HEK293 (cell line): ENCODE results near the gene TMEM220.

Experiments used
- CTCF ChIA-PET: fragments of 350-600 bp; formaldehyde crosslinking; extraction: SDS; loops from one replicate; lab custom pipeline; 2021; ENCODE audit warnings: antibody characterized with exemption; lab: Yijun Ruan, JAX
- POLR2A ChIA-PET: fragments of 300-600 bp; formaldehyde crosslinking; extraction: SDS; loops from one replicate; lab custom pipeline; 2020; ENCODE audit warnings: antibody characterized with exemption, inconsistent platforms; lab: Yijun Ruan, JAX
- H3K27ac ChIP-seq: fragments of 200-500 bp; sonication (Bioruptor generic); 2 replicates; pipeline ENCODE4 v1.5.1; 2014; ENCODE audit warnings: low read depth, low read length, control low read depth, inconsistent platforms; ENCODE audit errors: extremely low read depth
- H3K36me3 ChIP-seq, 2 experiments: fragments of 200-500 bp in 1 of 2; sonication (Bioruptor generic) in 1 of 2; 1 replicate in 1 of 2; 2 replicates in 1 of 2; pipeline ENCODE4 v1.5.1; 2014 to 2017; ENCODE audit warnings: inconsistent platforms in 2 of 2, low read length in 2 of 2; ENCODE audit not compliant: control insufficient read depth in 2 of 2, insufficient read depth in 1 of 2
- H3K4me1 ChIP-seq: fragments of 200-500 bp; sonication (Bioruptor generic); 2 replicates; pipeline ENCODE4 v1.5.1; 2014; ENCODE audit warnings: mild to moderate bottlenecking, low read length, inconsistent platforms; ENCODE audit not compliant: control insufficient read depth, insufficient read depth
- H3K4me3 ChIP-seq: 2 replicates; pipeline ENCODE4 v1.5.1; 2011; ENCODE audit warnings: low read depth, mild to moderate bottlenecking, control low read depth, low read length, moderate library complexity
- H3K9me3 ChIP-seq: fragments of 200-500 bp; sonication (Bioruptor generic); 2 replicates; pipeline ENCODE4 v1.5.1; 2014; ENCODE audit warnings: low read depth, low read length, inconsistent platforms; ENCODE audit not compliant: control insufficient read depth, insufficient read depth
- GLI4 ChIP-seq: fragments of 450-650 bp; formaldehyde crosslinking; IDR thresholded peaks from 2 replicates; pipeline ENCODE4 v1.5.1; 2016; ENCODE audit warnings: missing biosample characterization, missing genetic modification characterization
- HOXD13 ChIP-seq: sonication (generic); formaldehyde crosslinking; IDR thresholded peaks from 2 replicates; pipeline ENCODE4 v1.8.0; 2022; ENCODE audit warnings: missing genetic modification reagents, borderline replicate concordance
- RBAK ChIP-seq: fragments of 450-650 bp; formaldehyde crosslinking; IDR thresholded peaks from 2 replicates; pipeline ENCODE4 v1.5.1; 2016; ENCODE audit warnings: missing biosample characterization, missing genetic modification characterization
- SCRT2 ChIP-seq: fragments of 450-650 bp; formaldehyde crosslinking; IDR thresholded peaks from 2 replicates; pipeline ENCODE4 v1.5.1; 2016; ENCODE audit warnings: missing biosample characterization, missing genetic modification characterization
- SP2 ChIP-seq: fragments of 450-650 bp; formaldehyde crosslinking; IDR thresholded peaks from 2 replicates; pipeline ENCODE4 v1.5.1; 2016; ENCODE audit warnings: missing biosample characterization, missing genetic modification characterization
- WT1 ChIP-seq: fragments of 450-650 bp; formaldehyde crosslinking; IDR thresholded peaks from 2 replicates; pipeline ENCODE4 v1.5.1; 2016; ENCODE audit warnings: missing biosample characterization, missing genetic modification characterization
- ZFHX2 ChIP-seq: fragments of 450-650 bp; formaldehyde crosslinking; conservative IDR thresholded peaks from 2 replicates; pipeline ENCODE4 v1.5.1; 2016; ENCODE audit warnings: missing biosample characterization, missing genetic modification characterization
- ZIC2 ChIP-seq: fragments of 450-650 bp; formaldehyde crosslinking; IDR thresholded peaks from 2 replicates; pipeline ENCODE4 v1.5.1; 2016; ENCODE audit warnings: missing biosample characterization, missing genetic modification characterization
- ZNF10 ChIP-seq: fragments of 450-650 bp; formaldehyde crosslinking; IDR thresholded peaks from 2 replicates; pipeline ENCODE4 v1.5.1; 2017; ENCODE audit warnings: missing biosample characterization, missing genetic modification characterization
- ZNF114 ChIP-seq: fragments of 450-650 bp; formaldehyde crosslinking; IDR thresholded peaks from 2 replicates; pipeline ENCODE4 v1.5.0; 2017; ENCODE audit warnings: missing biosample characterization, missing genetic modification characterization
- ZNF16 ChIP-seq: fragments of 450-650 bp; formaldehyde crosslinking; IDR thresholded peaks from 2 replicates; pipeline ENCODE4 v1.5.1; 2016; ENCODE audit warnings: low read depth, missing biosample characterization, missing genetic modification characterization
- ZNF221 ChIP-seq: fragments of 450-650 bp; formaldehyde crosslinking; IDR thresholded peaks from 2 replicates; pipeline ENCODE4 v1.5.1; 2017; ENCODE audit warnings: missing biosample characterization, missing genetic modification characterization, borderline replicate concordance
- ZNF239 ChIP-seq: fragments of 450-650 bp; formaldehyde crosslinking; IDR thresholded peaks from 2 replicates; pipeline ENCODE4 v1.5.1; 2016; ENCODE audit warnings: missing biosample characterization, missing genetic modification characterization
- ZNF416 ChIP-seq: fragments of 450-650 bp; formaldehyde crosslinking; IDR thresholded peaks from 2 replicates; pipeline ENCODE4 v1.5.1; 2016; ENCODE audit warnings: missing biosample characterization, missing genetic modification characterization
- ZNF529 ChIP-seq: fragments of 450-650 bp; formaldehyde crosslinking; IDR thresholded peaks from 2 replicates; pipeline ENCODE4 v1.5.1; 2017; ENCODE audit warnings: missing genetic modification characterization, missing biosample characterization; ENCODE audit not compliant: insufficient replicate concordance
- ZNF701 ChIP-seq: fragments of 450-650 bp; formaldehyde crosslinking; IDR thresholded peaks from 2 replicates; pipeline ENCODE4 v1.5.1; 2016; ENCODE audit warnings: missing biosample characterization, missing genetic modification characterization
- ZNF704 ChIP-seq: fragments of 450-650 bp; formaldehyde crosslinking; IDR thresholded peaks from 2 replicates; pipeline ENCODE4 v1.5.1; 2016; ENCODE audit warnings: missing biosample characterization, missing genetic modification characterization
- ZNF843 ChIP-seq: fragments of 450-650 bp; formaldehyde crosslinking; IDR thresholded peaks from 2 replicates; pipeline ENCODE4 v1.5.1; 2016; ENCODE audit warnings: missing biosample characterization, missing genetic modification characterization
- ZSCAN23 ChIP-seq: fragments of 450-650 bp; formaldehyde crosslinking; IDR thresholded peaks from 2 replicates; pipeline ENCODE4 v1.5.1; 2016; ENCODE audit warnings: missing biosample characterization, missing genetic modification characterization
- ZXDB ChIP-seq: fragments of 450-650 bp; formaldehyde crosslinking; IDR thresholded peaks from 2 replicates; pipeline ENCODE4 v1.5.1; 2016; ENCODE audit warnings: missing biosample characterization, missing genetic modification characterization
- TF ChIP-seq, protein P1 (sequence below): fragments of 450-650 bp; formaldehyde crosslinking; IDR thresholded peaks from 2 replicates; pipeline ENCODE4 v1.5.1; 2016; ENCODE audit warnings: missing biosample characterization, missing genetic modification characterization, low read depth
- TF ChIP-seq, protein P2 (sequence below): IDR thresholded peaks from 2 replicates; pipeline ENCODE4 v1.6.1; 2011; ENCODE audit warnings: mild to moderate bottlenecking, low read depth, low read length, borderline replicate concordance
- TF ChIP-seq, protein P3 (sequence below): fragments of 450-650 bp; formaldehyde crosslinking; IDR thresholded peaks from 2 replicates; pipeline ENCODE4 v1.5.1; 2016; ENCODE audit warnings: missing biosample characterization, missing genetic modification characterization
- TF ChIP-seq, protein P4 (sequence below): fragments of 450-650 bp; formaldehyde crosslinking; IDR thresholded peaks from 2 replicates; pipeline ENCODE4 v1.5.1; 2017; ENCODE audit warnings: missing biosample characterization, missing genetic modification characterization

The TMEM220 gene

DNA sequence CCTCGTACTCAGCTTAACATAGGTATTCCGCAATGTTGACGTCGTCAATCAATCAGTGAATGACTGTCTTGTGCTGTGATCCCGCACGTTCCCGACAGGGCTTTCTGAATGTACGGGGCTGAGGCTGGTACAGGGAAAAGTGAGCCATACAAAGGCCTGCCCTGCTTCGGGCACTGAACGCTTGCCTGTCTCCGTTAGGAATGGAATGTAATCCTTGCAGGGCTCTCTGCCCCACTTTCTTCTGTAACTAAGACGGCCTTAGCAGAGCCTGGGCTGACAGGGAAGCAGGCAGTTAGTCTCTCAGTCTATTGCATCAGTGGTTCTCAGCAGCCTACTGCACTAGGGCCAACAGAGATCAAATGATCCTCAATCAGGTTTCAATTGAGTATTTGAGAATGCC is 56.5 kb downstream of the TMEM220 start (continued):
- TF ChIP-seq SP2 (tag by site-specific recombination) (no peak), RBAK (tag by site-specific recombination) (no peak), ZNF529 (tag by site-specific recombination) (no peak)
- TF ChIP-seq, protein P1, sequence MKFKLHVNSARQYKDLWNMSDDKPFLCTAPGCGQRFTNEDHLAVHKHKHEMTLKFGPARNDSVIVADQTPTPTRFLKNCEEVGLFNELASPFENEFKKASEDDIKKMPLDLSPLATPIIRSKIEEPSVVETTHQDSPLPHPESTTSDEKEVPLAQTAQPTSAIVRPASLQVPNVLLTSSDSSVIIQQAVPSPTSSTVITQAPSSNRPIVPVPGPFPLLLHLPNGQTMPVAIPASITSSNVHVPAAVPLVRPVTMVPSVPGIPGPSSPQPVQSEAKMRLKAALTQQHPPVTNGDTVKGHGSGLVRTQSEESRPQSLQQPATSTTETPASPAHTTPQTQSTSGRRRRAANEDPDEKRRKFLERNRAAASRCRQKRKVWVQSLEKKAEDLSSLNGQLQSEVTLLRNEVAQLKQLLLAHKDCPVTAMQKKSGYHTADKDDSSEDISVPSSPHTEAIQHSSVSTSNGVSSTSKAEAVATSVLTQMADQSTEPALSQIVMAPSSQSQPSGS (tag by site-specific recombination) = no peak

DNA sequence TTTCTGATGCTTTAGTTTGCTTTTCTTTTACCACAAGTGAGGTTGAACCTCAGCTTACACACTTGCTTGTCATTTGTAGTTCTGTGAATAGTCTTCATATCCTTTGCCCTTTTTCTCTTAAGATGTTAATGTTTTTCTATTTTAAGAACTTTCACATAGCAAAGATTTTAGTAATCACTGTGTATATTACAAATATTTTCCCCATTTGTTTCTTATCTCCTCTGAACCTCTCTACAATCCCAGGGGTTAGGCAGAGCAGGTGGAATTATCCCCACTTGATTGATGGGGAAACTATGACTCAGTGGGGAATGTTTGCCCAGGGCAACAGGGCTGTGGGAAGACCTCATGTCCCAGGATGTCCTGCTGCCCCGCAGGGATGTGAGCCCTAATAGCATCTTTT is 61.0 kb downstream of the TMEM220 start:
- ChIA-PET POLR2A (no interaction called here), CTCF (no interaction called here)
- no peak overlapping the region for H3K27ac ChIP-seq
- no peak for TF ChIP-seq ZNF416 (tag by site-specific recombination)
- TF ChIP-seq ZNF16 (tag by site-specific recombination) = no peak
- H3K9me3 ChIP-seq = no peaks in the 10 kb centered on the region
- H3K4me1 ChIP-seq = no peaks in the 10 kb centered on the region
- H3K4me3 ChIP-seq = no peak overlapping the region
- peaks cover 0 to 7% of the 10 kb centered on the region in 2 experiments; a peak in 1 of 3 replicates for H3K36me3 ChIP-seq

GRCh38 chr17:10666906-10667305 is 62.9 kb downstream of the TMEM220 start:
- Histone ChIP-seq H3K27ac (no peak overlapping the region), H3K9me3 (no peaks in the 10 kb centered on the region), H3K4me1 (no peaks in the 10 kb centered on the region)
- TF ChIP-seq ZFHX2 (no peak), ZXDB (tag by site-specific recombination) (no peak), ZNF704 (tag by site-specific recombination) (no peak), ZNF701 (tag by site-specific recombination) (no peak), ZSCAN23 (tag by site-specific recombination) (no peak), ZNF114 (tag by site-specific recombination) (no peak), ZNF10 (tag by site-specific recombination) (no peak), GLI4 (no peak), ZNF221 (no peak), ZNF843 (tag by site-specific recombination) (no peak)
- TF ChIP-seq, all 188 proteins: peak for 0
- ChIA-PET CTCF (interaction anchor here (1.2 kb wide), 1 partner anchor 17 kb away, joined by 3 read pairs; no protein-coding TSS in a partner anchor), POLR2A (interaction anchor here (0.5 kb wide), 1 partner anchor 11 kb away, joined by 6 read pairs; no protein-coding TSS in a partner anchor)
- Histone ChIP-seq H3K36me3 (no peaks in the 10 kb centered on the region), H3K4me3 (no peak overlapping the region)

DNA sequence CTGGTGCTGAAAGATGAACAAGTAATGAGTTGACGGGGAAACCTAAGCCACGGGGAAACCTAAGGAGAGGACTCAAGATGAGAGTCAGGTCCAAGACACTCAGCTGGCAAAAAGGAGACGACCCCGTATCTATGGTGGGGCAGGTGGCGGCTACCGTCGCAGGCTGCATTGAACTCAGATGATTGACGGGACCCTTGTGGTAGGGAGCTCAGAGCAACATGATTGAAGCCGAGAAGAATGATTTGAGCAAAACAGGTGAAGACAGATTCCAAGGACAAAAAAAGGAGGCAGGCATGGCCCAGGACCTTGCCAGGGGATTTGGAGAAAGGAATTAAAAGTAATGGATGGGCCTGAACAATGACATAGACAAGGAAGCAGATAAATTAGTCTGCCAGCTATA is 65.3 kb downstream of the TMEM220 start:
- H3K36me3 ChIP-seq = peaks cover 0 to 4% of the 10 kb centered on the region in 2 experiments; a peak in 1 of 3 replicates
- H3K27ac ChIP-seq = no peak overlapping the region
- CTCF ChIA-PET = interaction anchor here (0.6 to 1.8 kb wide), 4 partner anchors 18 to 49 kb away, joined by 3 to 13 read pairs (median 8); no protein-coding TSS in a partner anchor
- no peaks in the 10 kb centered on the region for H3K4me1 ChIP-seq
- H3K9me3 ChIP-seq = no peaks in the 10 kb centered on the region
- POLR2A ChIA-PET = no interaction called here
- no peak overlapping the region for H3K4me3 ChIP-seq
- TF ChIP-seq ZIC2 (no peak), WT1 (tag by site-specific recombination) (no peak), ZNF239 (tag by site-specific recombination) (no peak), HOXD13 (CRISPR knock-in tag) (no peak), GLI4 (no peak), SCRT2 (tag by site-specific recombination) (no peak)
- TF ChIP-seq, protein P2, sequence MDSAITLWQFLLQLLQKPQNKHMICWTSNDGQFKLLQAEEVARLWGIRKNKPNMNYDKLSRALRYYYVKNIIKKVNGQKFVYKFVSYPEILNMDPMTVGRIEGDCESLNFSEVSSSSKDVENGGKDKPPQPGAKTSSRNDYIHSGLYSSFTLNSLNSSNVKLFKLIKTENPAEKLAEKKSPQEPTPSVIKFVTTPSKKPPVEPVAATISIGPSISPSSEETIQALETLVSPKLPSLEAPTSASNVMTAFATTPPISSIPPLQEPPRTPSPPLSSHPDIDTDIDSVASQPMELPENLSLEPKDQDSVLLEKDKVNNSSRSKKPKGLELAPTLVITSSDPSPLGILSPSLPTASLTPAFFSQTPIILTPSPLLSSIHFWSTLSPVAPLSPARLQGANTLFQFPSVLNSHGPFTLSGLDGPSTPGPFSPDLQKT = no peak
- TF ChIP-seq, protein P3, sequence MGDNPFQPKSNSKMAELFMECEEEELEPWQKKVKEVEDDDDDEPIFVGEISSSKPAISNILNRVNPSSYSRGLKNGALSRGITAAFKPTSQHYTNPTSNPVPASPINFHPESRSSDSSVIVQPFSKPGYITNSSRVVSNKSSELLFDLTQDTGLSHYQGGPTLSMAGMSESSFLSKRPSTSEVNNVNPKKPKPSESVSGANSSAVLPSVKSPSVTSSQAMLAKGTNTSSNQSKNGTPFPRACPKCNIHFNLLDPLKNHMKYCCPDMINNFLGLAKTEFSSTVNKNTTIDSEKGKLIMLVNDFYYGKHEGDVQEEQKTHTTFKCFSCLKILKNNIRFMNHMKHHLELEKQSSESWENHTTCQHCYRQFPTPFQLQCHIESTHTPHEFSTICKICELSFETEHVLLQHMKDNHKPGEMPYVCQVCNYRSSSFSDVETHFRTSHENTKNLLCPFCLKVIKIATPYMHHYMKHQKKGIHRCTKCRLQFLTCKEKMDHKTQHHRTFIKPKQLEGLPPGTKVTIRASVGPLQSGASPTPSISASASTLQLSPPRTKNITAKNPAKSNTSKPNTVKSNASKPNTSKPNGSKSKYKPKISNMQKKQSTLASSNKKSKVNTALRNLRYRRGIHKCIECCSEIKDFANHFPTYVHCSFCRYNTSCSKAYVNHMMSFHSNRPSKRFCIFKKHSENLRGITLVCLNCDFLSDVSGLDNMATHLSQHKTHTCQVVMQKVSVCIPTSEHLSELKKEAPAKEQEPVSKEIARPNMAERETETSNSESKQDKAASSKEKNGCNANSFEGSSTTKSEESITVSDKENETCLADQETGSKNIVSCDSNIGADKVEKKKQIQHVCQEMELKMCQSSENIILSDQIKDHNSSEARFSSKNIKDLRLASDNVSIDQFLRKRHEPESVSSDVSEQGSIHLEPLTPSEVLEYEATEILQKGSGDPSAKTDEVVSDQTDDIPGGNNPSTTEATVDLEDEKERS = no peak
- TF ChIP-seq, protein P4, sequence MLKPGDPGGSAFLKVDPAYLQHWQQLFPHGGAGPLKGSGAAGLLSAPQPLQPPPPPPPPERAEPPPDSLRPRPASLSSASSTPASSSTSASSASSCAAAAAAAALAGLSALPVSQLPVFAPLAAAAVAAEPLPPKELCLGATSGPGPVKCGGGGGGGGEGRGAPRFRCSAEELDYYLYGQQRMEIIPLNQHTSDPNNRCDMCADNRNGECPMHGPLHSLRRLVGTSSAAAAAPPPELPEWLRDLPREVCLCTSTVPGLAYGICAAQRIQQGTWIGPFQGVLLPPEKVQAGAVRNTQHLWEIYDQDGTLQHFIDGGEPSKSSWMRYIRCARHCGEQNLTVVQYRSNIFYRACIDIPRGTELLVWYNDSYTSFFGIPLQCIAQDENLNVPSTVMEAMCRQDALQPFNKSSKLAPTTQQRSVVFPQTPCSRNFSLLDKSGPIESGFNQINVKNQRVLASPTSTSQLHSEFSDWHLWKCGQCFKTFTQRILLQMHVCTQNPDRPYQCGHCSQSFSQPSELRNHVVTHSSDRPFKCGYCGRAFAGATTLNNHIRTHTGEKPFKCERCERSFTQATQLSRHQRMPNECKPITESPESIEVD = no peak
